Stimulated activated naive B cell treated with anti-CD40 and anti-IgM and Interleukin-4, amounts not matched to agents 10 μg/mL and 1 μg/mL and 100 μg/mL, for 72 hours (primary cell): ENCODE measurements around the gene GPR68.
"Not testable (repeated sequence)": the region's sequence is repeated elsewhere in the genome, so short reads cannot be mapped to it uniquely, and the experiment has no call there.

Experiments
- ATAC-seq, 2 donors: fragments of 150-1000 bp; cut with Tn5 transposase; replicated peaks; 2 replicates each; pipeline ENCODE4 v1.10.0; 2021; ENCODE audit warnings: moderate library complexity in 1 of 2
- DNase-seq: peaks from one replicate; pipeline ENCODE4 v3.0.0; 2021
- H3K27ac Mint-ChIP-seq: one replicate; pipeline ENCODE4 v1.8.0; 2022; ENCODE audit warnings: mild to moderate bottlenecking, mixed read lengths
- H3K27me3 Mint-ChIP-seq, 2 donors: one replicate each; pipeline ENCODE4 v1.8.0; 2022; ENCODE audit warnings: mixed read lengths in 2 of 2
- H3K36me3 Mint-ChIP-seq, 2 donors: one replicate each; pipeline ENCODE4 v1.8.0; 2022; ENCODE audit warnings: mixed read lengths in 2 of 2, mild to moderate bottlenecking in 1 of 2
- H3K4me1 Mint-ChIP-seq, 2 donors: one replicate each; pipeline ENCODE4 v1.8.0; 2022; ENCODE audit warnings: mixed read lengths in 2 of 2, mild to moderate bottlenecking in 1 of 2
- H3K4me3 Mint-ChIP-seq, 2 donors: one replicate each; pipeline ENCODE4 v1.8.0; 2022; ENCODE audit warnings: mild to moderate bottlenecking in 2 of 2, mixed read lengths in 2 of 2, moderate library complexity in 1 of 2
- H3K9me3 Mint-ChIP-seq, 2 donors: one replicate each; pipeline ENCODE4 v1.8.0; 2022; ENCODE audit warnings: mixed read lengths in 2 of 2, mild to moderate bottlenecking in 1 of 2

The GPR68 gene

DNA sequence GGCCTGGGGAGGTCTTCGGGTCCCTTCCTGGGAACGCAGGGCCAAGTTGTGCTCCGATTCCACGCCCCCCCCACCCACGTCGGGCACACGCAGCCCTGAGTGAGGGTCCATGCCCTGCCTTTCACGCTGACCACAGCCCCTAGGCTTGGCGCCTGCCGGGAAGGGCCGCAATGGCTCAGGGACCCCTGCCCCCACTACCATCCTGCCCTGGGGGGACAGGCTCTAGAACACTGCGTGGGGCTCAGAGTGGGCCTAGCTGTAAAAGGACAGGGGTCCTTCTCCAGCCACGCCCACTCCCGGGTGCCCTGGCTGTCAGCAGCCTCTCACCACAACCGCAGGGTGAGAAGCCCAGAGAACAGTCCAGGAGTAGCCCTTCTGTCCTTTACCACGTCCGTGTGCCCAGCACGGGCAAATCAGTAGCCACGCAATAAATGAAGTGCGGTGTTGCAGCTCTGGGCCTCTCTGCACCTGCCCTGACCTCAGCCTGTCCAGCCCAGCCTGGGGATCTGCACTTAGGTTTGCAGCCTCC, 9.4 kb upstream of the GPR68 start:
- H3K9me3 Mint-ChIP-seq: no peaks in the 10 kb centered on the region
- peak overlapping the region; percentile 76 to 85 for H3K4me3 Mint-ChIP-seq
- H3K27me3 Mint-ChIP-seq: no peaks in the 10 kb centered on the region
- ATAC-seq (no peak), DNase-seq (no peak)
- peak overlapping the region; percentile 57 for H3K27ac Mint-ChIP-seq
- peaks cover 37 to 63% of the 10 kb centered on the region in 2 donors for H3K4me1 Mint-ChIP-seq
- H3K36me3 Mint-ChIP-seq: no peaks in the 10 kb centered on the region

DNA sequence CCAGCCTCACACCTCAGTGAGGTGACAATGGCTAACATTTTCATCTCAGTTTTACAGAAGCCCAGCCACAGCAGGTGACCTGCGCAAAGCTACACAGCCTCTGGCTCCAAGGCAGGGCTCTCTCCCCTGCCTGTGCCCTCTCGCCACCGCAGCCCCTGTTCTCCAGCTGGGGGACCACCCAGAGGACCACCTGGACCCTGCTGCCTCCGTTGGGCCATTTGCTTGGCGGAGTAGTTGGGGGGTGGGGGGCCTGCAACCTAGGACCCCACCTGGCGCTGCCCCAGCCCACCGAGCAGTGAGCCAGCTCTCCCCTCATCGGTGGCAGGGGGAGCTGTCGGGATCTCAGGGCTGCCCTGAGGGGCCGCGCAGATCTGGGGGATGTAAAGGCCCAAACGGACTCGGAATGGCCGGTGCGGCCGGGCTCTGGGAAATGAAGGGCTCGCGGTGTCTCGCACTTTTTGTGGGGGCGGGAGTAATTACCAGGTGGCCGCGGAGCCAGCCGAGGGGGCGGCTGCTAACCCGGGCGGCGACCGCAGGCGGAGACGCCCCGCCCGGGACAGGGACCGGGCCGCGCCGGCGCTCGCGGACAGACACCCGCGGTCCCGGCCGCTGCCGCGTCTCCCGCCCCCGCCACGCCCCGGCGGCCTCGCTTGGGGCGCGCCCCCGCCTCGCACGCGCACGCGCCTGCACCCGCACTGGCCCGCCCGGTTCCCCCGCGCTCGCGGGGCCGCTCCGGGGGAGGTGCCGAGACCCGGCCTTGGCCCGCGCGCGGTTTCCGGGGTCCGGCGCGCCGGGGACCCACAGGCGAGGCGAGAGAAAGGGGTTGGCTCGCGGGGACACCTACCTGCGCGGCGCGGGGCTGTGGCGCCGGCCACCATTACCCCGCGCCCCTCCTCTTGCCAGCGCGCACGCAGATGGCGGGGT, 8.6 kb upstream of the GPR68 start:
- Mint-ChIP-seq H3K4me3 (peak overlapping the region; percentile 76 to 85), H3K27me3 (no peaks in the 10 kb centered on the region), H3K9me3 (no peaks in the 10 kb centered on the region), H3K36me3 (no peaks in the 10 kb centered on the region), H3K27ac (no peak overlapping the region), H3K4me1 (peaks cover 37 to 66% of the 10 kb centered on the region in 2 donors)
- peak; percentile 33 to 48 for ATAC-seq
- DNase-seq: no peak

- peaks cover 0 to 4% of the 10 kb centered on the region in 2 donors for H3K9me3 Mint-ChIP-seq
- peaks cover 35 to 60% of the 10 kb centered on the region in 2 donors for H3K4me1 Mint-ChIP-seq
- no peaks in the 10 kb centered on the region for H3K27me3 Mint-ChIP-seq
- H3K4me3 Mint-ChIP-seq: no peak overlapping the region
- H3K36me3 Mint-ChIP-seq: peaks cover 0 to 4% of the 10 kb centered on the region in 2 donors
- ATAC-seq: no peak
- no peak for DNase-seq
- peak overlapping the region; percentile 65 for H3K27ac Mint-ChIP-seq
Measured at GRCh38 chr14:91250912-91251311, 6.4 kb upstream of the GPR68 start.

GRCh38 chr14:91249841-91250616, 5.5 kb upstream of the GPR68 start:
- DNase-seq (peak; percentile 49), ATAC-seq (peak; percentile 76 to 80)
- peaks cover 0 to 4% of the 10 kb centered on the region in 2 donors for H3K9me3 Mint-ChIP-seq
- peaks cover 0 to 4% of the 10 kb centered on the region in 2 donors for H3K36me3 Mint-ChIP-seq
- peaks cover 36 to 65% of the 10 kb centered on the region in 2 donors for H3K4me1 Mint-ChIP-seq
- H3K27me3 Mint-ChIP-seq: no peaks in the 10 kb centered on the region
- peak overlapping the region; percentile 33 to 52 for H3K4me3 Mint-ChIP-seq
- H3K27ac Mint-ChIP-seq: peak overlapping the region; percentile 88

GRCh38 chr14:91246051-91246852, 1.7 kb upstream of the GPR68 start:
- no peak for ATAC-seq
- peaks cover 61 to 75% of the 10 kb centered on the region in 2 donors for H3K4me1 Mint-ChIP-seq
- peaks cover 0 to 8% of the 10 kb centered on the region in 2 donors for H3K9me3 Mint-ChIP-seq
- H3K27me3 Mint-ChIP-seq: no peaks in the 10 kb centered on the region
- H3K36me3 Mint-ChIP-seq: peaks cover 0 to 4% of the 10 kb centered on the region in 2 donors
- no peak overlapping the region for H3K4me3 Mint-ChIP-seq
- no peak overlapping the region for H3K27ac Mint-ChIP-seq
- no peak for DNase-seq

- not testable (repeated sequence) for DNase-seq, H3K27me3 Mint-ChIP-seq, H3K4me3 Mint-ChIP-seq, H3K36me3 Mint-ChIP-seq, ATAC-seq, H3K9me3 Mint-ChIP-seq, H3K27ac Mint-ChIP-seq
- H3K4me1 Mint-ChIP-seq: peaks cover 59 to 73% of the 10 kb centered on the region in 2 donors
Measured at GRCh38 chr14:91245616-91246015, 1.1 kb upstream of the GPR68 start.

GRCh38 chr14:91245029-91245428, 525 bp upstream of the GPR68 start:
- ATAC-seq: no peak
- H3K4me3 Mint-ChIP-seq: peak overlapping the region in 1 of 2 donors; percentile 63
- peaks cover 0 to 4% of the 10 kb centered on the region in 2 donors for H3K36me3 Mint-ChIP-seq
- H3K4me1 Mint-ChIP-seq: peaks cover 55 to 67% of the 10 kb centered on the region in 2 donors
- H3K27ac Mint-ChIP-seq: peak overlapping the region; percentile 56
- no peak for DNase-seq
- H3K27me3 Mint-ChIP-seq: no peaks in the 10 kb centered on the region
- H3K9me3 Mint-ChIP-seq: peaks cover 0 to 8% of the 10 kb centered on the region in 2 donors

DNA sequence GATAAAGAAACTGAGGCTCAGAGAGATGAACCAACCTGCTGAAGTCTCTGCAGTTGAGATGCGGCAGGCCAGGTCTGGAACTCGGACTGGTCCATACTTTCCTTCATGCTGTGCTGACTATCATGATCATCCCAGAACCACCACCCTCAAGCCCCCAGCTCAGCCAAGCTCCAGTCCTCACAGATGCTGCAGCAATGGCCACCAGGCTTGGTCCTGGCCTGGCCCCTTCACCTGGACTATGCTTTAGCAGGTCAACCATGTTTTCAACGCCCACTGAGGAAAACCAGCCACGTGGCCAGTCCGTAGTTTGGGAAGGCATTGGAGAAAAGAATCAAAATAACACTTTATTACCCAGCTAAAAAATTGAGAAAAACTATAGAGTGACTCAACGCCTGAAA, 1.4 kb downstream of the GPR68 start:
- H3K4me3 Mint-ChIP-seq: peak overlapping the region; percentile 63
- H3K27me3 Mint-ChIP-seq: no peaks in the 10 kb centered on the region
- ATAC-seq: no peak
- peaks cover 0 to 4% of the 10 kb centered on the region in 2 donors for H3K36me3 Mint-ChIP-seq
- H3K27ac Mint-ChIP-seq: peak overlapping the region; percentile 47
- peaks cover 0 to 8% of the 10 kb centered on the region in 2 donors for H3K9me3 Mint-ChIP-seq
- H3K4me1 Mint-ChIP-seq: peaks cover 63 to 70% of the 10 kb centered on the region in 2 donors
- no peak for DNase-seq

DNA sequence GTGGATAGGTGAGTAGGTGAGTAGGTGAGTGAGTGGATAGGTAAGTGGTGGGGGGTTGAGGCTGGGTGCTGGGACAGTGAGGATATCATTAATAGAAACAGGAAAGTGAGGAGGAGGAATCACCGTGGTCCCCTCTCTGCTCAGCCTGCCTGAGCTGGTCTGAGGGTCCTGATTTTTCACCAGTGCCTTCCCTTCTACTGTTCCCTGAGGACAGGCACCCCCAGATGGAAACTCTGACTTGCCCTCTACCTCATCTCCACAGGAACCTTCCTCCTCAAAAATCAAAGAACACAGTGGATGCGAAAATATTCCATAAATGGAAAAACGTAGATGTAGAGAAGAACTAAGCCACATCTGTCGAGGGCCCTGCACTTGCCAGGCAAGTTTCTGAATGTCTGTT, 1.9 kb downstream of the GPR68 start:
- peaks cover 0 to 4% of the 10 kb centered on the region in 2 donors for H3K36me3 Mint-ChIP-seq
- peak overlapping the region; percentile 63 to 68 for H3K4me3 Mint-ChIP-seq
- H3K27me3 Mint-ChIP-seq: no peaks in the 10 kb centered on the region
- peaks cover 66 to 72% of the 10 kb centered on the region in 2 donors for H3K4me1 Mint-ChIP-seq
- H3K27ac Mint-ChIP-seq: peak overlapping the region; percentile 47
- DNase-seq (no peak), ATAC-seq (no peak)
- peaks cover 0 to 8% of the 10 kb centered on the region in 2 donors for H3K9me3 Mint-ChIP-seq

DNA sequence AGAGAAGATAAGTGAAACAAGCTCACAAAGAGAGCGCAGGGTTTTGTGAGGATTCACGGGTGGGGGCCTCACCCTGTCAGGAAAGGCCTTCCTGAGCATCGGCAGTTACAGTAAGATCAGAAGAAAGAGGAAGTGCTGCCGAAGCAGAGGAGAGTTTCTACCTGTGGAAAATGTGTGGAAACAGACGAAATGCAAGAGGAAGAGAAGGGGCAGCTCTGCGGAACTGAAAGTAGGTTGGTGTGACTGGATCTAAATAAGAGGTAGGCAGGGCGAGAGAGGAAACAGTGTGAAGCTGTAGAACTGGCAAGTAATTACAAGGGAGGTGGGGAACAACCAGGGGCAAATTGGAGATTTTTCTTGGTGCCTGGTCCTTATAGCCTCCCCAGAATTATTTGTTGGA, 2.6 kb downstream of the GPR68 start:
- Mint-ChIP-seq H3K4me1 (peaks cover 61 to 72% of the 10 kb centered on the region in 2 donors), H3K27me3 (no peaks in the 10 kb centered on the region), H3K9me3 (peaks cover 0 to 4% of the 10 kb centered on the region in 2 donors), H3K27ac (peak overlapping the region; percentile 47), H3K4me3 (peak overlapping the region; percentile 63 to 68), H3K36me3 (no peaks in the 10 kb centered on the region)
- peak; percentile 67 for DNase-seq
- ATAC-seq: peak; percentile 72

- peaks cover 4 to 5% of the 10 kb centered on the region in 2 donors for H3K36me3 Mint-ChIP-seq
- ATAC-seq (no peak), DNase-seq (no peak)
- peak overlapping the region in 1 of 2 donors; percentile 24 for H3K4me3 Mint-ChIP-seq
- peaks cover 0 to 4% of the 10 kb centered on the region in 2 donors for H3K9me3 Mint-ChIP-seq
- H3K27me3 Mint-ChIP-seq: no peaks in the 10 kb centered on the region
- peak overlapping the region; percentile 80 for H3K27ac Mint-ChIP-seq
- H3K4me1 Mint-ChIP-seq: peaks cover 47 to 49% of the 10 kb centered on the region in 2 donors
Measured at GRCh38 chr14:91238661-91239060, 5.8 kb downstream of the GPR68 start.

- Mint-ChIP-seq H3K4me1 (peaks cover 41 to 45% of the 10 kb centered on the region in 2 donors), H3K9me3 (peaks cover 0 to 4% of the 10 kb centered on the region in 2 donors), H3K36me3 (peaks cover 4 to 5% of the 10 kb centered on the region in 2 donors), H3K27ac (no peak overlapping the region), H3K27me3 (no peaks in the 10 kb centered on the region), H3K4me3 (no peak overlapping the region)
- ATAC-seq (no peak), DNase-seq (no peak)
Measured at GRCh38 chr14:91238085-91238484, 6.4 kb downstream of the GPR68 start.

- H3K27me3 Mint-ChIP-seq: no peaks in the 10 kb centered on the region
- H3K27ac Mint-ChIP-seq: no peak overlapping the region
- DNase-seq (no peak), ATAC-seq (no peak)
- no peak overlapping the region for H3K4me3 Mint-ChIP-seq
- H3K36me3 Mint-ChIP-seq: peaks cover 5 to 8% of the 10 kb centered on the region in 2 donors
- H3K9me3 Mint-ChIP-seq: peaks cover 0 to 4% of the 10 kb centered on the region in 2 donors
- peaks cover 37 to 39% of the 10 kb centered on the region in 2 donors for H3K4me1 Mint-ChIP-seq
Measured at GRCh38 chr14:91237219-91237618, 7.3 kb downstream of the GPR68 start.
